Endodermal cell (in vitro differentiated cells): ENCODE measurements around the gene CORO6. TPM values are rescaled to one million over a fixed set of nuclear protein-coding genes. Genes with fewer than 3 reads are reported as not detected.

Source experiments
- DNase-seq: peaks from one replicate; pipeline ENCODE4 v3.0.0-alpha.2; 2017
- H3K27ac ChIP-seq: 2 replicates; pipeline ENCODE4 v1.5.1; 2013; ENCODE audit warnings: mild to moderate bottlenecking, low read depth, low read length, moderate library complexity
- H3K27me3 ChIP-seq: 2 replicates; pipeline ENCODE4 v1.6.1; 2013; ENCODE audit warnings: mild to moderate bottlenecking, low read length, moderate library complexity; ENCODE audit not compliant: insufficient read depth, control insufficient read depth, poor library complexity, severe bottlenecking
- H3K36me3 ChIP-seq: 2 replicates; pipeline ENCODE4 v1.7.0; 2013; ENCODE audit warnings: mild to moderate bottlenecking, low read length, moderate library complexity; ENCODE audit not compliant: control insufficient read depth, insufficient read depth
- H3K4me1 ChIP-seq: one replicate; pipeline ENCODE4 v1.7.0; 2013; ENCODE audit warnings: low read length; ENCODE audit not compliant: control insufficient read depth, insufficient read depth
- H3K4me3 ChIP-seq: 2 replicates; pipeline ENCODE4 v1.5.1; 2013; ENCODE audit warnings: mild to moderate bottlenecking, low read length, moderate library complexity
- H3K9ac ChIP-seq: 2 replicates; pipeline ENCODE4 v1.6.1; 2013; ENCODE audit warnings: mild to moderate bottlenecking, low read length, moderate library complexity; ENCODE audit not compliant: poor library complexity, severe bottlenecking; ENCODE audit errors: extremely low read depth
- H3K9me3 ChIP-seq: 2 replicates; pipeline ENCODE4 v1.6.1; 2013; ENCODE audit warnings: mild to moderate bottlenecking, low read length, moderate library complexity; ENCODE audit not compliant: control insufficient read depth
- H3K27ac Mint-ChIP-seq: 2 replicates; pipeline ENCODE4 v1.8.0; 2020; ENCODE audit warnings: mixed read lengths
- H3K27me3 Mint-ChIP-seq: 2 replicates; pipeline ENCODE4 v1.8.0; 2021; ENCODE audit warnings: mild to moderate bottlenecking, mixed read lengths; ENCODE audit not compliant: insufficient read depth
- H3K36me3 Mint-ChIP-seq: 2 replicates; pipeline ENCODE4 v1.8.0; 2020; ENCODE audit warnings: low read depth, mixed read lengths
- H3K4me1 Mint-ChIP-seq: 2 replicates; pipeline ENCODE4 v1.8.0; 2020; ENCODE audit warnings: mixed read lengths
- H3K4me3 Mint-ChIP-seq: 2 replicates; pipeline ENCODE4 v1.8.0; 2020; ENCODE audit warnings: mild to moderate bottlenecking, moderate library complexity, mixed read lengths
- H3K9me3 Mint-ChIP-seq: 2 replicates; pipeline ENCODE4 v1.8.0; 2020; ENCODE audit warnings: mild to moderate bottlenecking, mixed read lengths
- CTCF ChIP-seq: fragments of 200-600 bp; sonication (generic); conservative IDR thresholded peaks from 2 replicates; pipeline ENCODE4 v1.5.0; 2021; ENCODE audit warnings: antibody characterized with exemption, mild to moderate bottlenecking
- WGBS, 2 experiments: methylation state at CpG; one replicate each; pipeline versions ENCODE4 v1.1.5 to v1.1.7; 2013; ENCODE audit warnings: missing lambda C conversion rate in 2 of 2, mixed read lengths in 1 of 2; ENCODE audit not compliant: insufficient coverage in 1 of 2, insufficient read length in 1 of 2; 5-methylcytosine and 5-hydroxymethylcytosine counted together
- total RNA-seq, 2 donors: library from RNA; stranded (reverse); fragmentation: NEBNext Ultra II Directional in 1 of 2; extraction: Animal tissue kit (Norgen Biotek cat#: 25700) in 1 of 2; gene quantifications; 2 replicates in 1 of 2; 3 replicates in 1 of 2; pipeline ENCODE4 v1.2.1, GENCODE V29; 2021

The CORO6 gene
- total RNA-seq, 2 donors from 2014 or later, result 0.86 to 1.00 TPM

GRCh38 chr17:29620271-29620670 is 2.4 kb downstream of the CORO6 start:
- peak; percentile 82 for DNase-seq
- H3K36me3 Mint-ChIP-seq, result no peaks in the 10 kb centered on the region
- no peak overlapping the region for H3K4me3 Mint-ChIP-seq
- peaks cover 6% of the 10 kb centered on the region for H3K4me1 Mint-ChIP-seq
- Histone ChIP-seq H3K36me3 (no peaks in the 10 kb centered on the region), H3K27me3 (peaks cover 97% of the 10 kb centered on the region), H3K4me3 (no peak overlapping the region), H3K9me3 (no peaks in the 10 kb centered on the region), H3K4me1 (peaks cover 2% of the 10 kb centered on the region), H3K9ac (no peak overlapping the region), H3K27ac (no peak overlapping the region)
- H3K27ac Mint-ChIP-seq, result no peak overlapping the region
- peaks cover 97% of the 10 kb centered on the region for H3K27me3 Mint-ChIP-seq
- TF ChIP-seq CTCF, result no peak
- H3K9me3 Mint-ChIP-seq, result no peaks in the 10 kb centered on the region
- WGBS, 2 experiments, result 77 to 92% methylated on average over 4 of the region's 4 CpGs

GRCh38 chr17:29619251-29619650 is 3.5 kb downstream of the CORO6 start:
- H3K27me3 ChIP-seq, result peaks cover 100% of the 10 kb centered on the region
- no peak overlapping the region for H3K27ac ChIP-seq
- no peaks in the 10 kb centered on the region for H3K9me3 ChIP-seq
- no peak overlapping the region for H3K27ac Mint-ChIP-seq
- peaks cover 6% of the 10 kb centered on the region for H3K4me1 Mint-ChIP-seq
- no peaks in the 10 kb centered on the region for H3K9me3 Mint-ChIP-seq
- H3K4me3 ChIP-seq, result no peak overlapping the region
- no peak overlapping the region for H3K9ac ChIP-seq
- H3K36me3 ChIP-seq, result no peaks in the 10 kb centered on the region
- no peak overlapping the region for H3K4me3 Mint-ChIP-seq
- peaks cover 99% of the 10 kb centered on the region for H3K27me3 Mint-ChIP-seq
- H3K4me1 ChIP-seq, result peaks cover 2% of the 10 kb centered on the region
- peak; percentile 78 for DNase-seq
- peak; percentile 67 for TF ChIP-seq CTCF
- no peaks in the 10 kb centered on the region for H3K36me3 Mint-ChIP-seq

- Histone ChIP-seq H3K4me1 (peaks cover 2% of the 10 kb centered on the region), H3K27me3 (peaks cover 100% of the 10 kb centered on the region), H3K36me3 (no peaks in the 10 kb centered on the region), H3K27ac (no peak overlapping the region), H3K4me3 (no peak overlapping the region), H3K9me3 (no peaks in the 10 kb centered on the region), H3K9ac (no peak overlapping the region)
- no peak for DNase-seq
- no peaks in the 10 kb centered on the region for H3K36me3 Mint-ChIP-seq
- H3K4me1 Mint-ChIP-seq, result peaks cover 6% of the 10 kb centered on the region
- H3K27me3 Mint-ChIP-seq, result peaks cover 99% of the 10 kb centered on the region
- peak; percentile 44 for TF ChIP-seq CTCF
- 59 to 71% methylated on average over 10 to 22 of the region's 22 CpGs for WGBS, 2 experiments
- H3K27ac Mint-ChIP-seq, result no peak overlapping the region
- H3K4me3 Mint-ChIP-seq, result no peak overlapping the region
- no peaks in the 10 kb centered on the region for H3K9me3 Mint-ChIP-seq
Observed at GRCh38 chr17:29618272-29619065, 4.2 kb downstream of the CORO6 start.
